ENCODE results near the gene AZI2. TPM values are rescaled to one million over a fixed set of nuclear protein-coding genes. Genes with fewer than 3 reads are reported as not detected.

AZI2 gene
- total RNA-seq, 1 donor from 2014 or later, result 51.0 TPM

- DNase-seq (ENCODE audit: low spot score in 2 of 2) (no peak), FAIRE-seq (no peak)
Measured at GRCh38 chr3:28308196-28308595, 40.4 kb downstream of the AZI2 start.

- FAIRE-seq, result no peak
- no peak for DNase-seq (ENCODE audit: low spot score in 2 of 2)
Measured at GRCh38 chr3:28301688-28302087, 46.9 kb downstream of the AZI2 start.

GRCh38 chr3:28300345-28300962, 48.2 kb downstream of the AZI2 start:
- no peak for DNase-seq (ENCODE audit: low spot score in 2 of 2)
- no peak for FAIRE-seq

GRCh38 chr3:28299705-28300104, 48.9 kb downstream of the AZI2 start:
- FAIRE-seq (no peak), DNase-seq (ENCODE audit: low spot score in 2 of 2) (no peak)

GRCh38 chr3:28295898-28296490, 52.6 kb downstream of the AZI2 start:
- peak; percentile 76 for FAIRE-seq
- DNase-seq (ENCODE audit: low spot score in 2 of 2), result no peak

GRCh38 chr3:28294667-28295413, 53.8 kb downstream of the AZI2 start:
- FAIRE-seq (no peak), DNase-seq (ENCODE audit: low spot score in 2 of 2) (no peak)

GRCh38 chr3:28292622-28293021, 56.0 kb downstream of the AZI2 start:
- no peak for FAIRE-seq

GRCh38 chr3:28291577-28291976, 57.0 kb downstream of the AZI2 start:
- no peak for FAIRE-seq
- no peak for DNase-seq (ENCODE audit: low spot score in 2 of 2)

More at GRCh38 chr3:28292622-28293021, 56.0 kb downstream of the AZI2 start:
- no peak for DNase-seq (ENCODE audit: low spot score in 2 of 2)

- DNase-seq (ENCODE audit: low spot score in 2 of 2), result no peak
- no peak for FAIRE-seq
Measured at GRCh38 chr3:28290863-28291300, 57.7 kb downstream of the AZI2 start.

GRCh38 chr3:28287046-28287445, 61.6 kb downstream of the AZI2 start:
- FAIRE-seq (no peak), DNase-seq (ENCODE audit: low spot score in 2 of 2) (no peak)

GRCh38 chr3:28286595-28286994, 62.0 kb downstream of the AZI2 start:
- FAIRE-seq, result peak; percentile 79
- DNase-seq (ENCODE audit: low spot score in 2 of 2), result peak in 1 of 2 donors; percentile 3

- DNase-seq (ENCODE audit: low spot score in 2 of 2) (no peak), FAIRE-seq (no peak)
Measured at GRCh38 chr3:28280781-28281180, 67.8 kb downstream of the AZI2 start.

GRCh38 chr3:28279770-28280169, 68.9 kb downstream of the AZI2 start:
- DNase-seq (ENCODE audit: low spot score in 2 of 2) (no peak), FAIRE-seq (no peak)

GRCh38 chr3:28278918-28279317, 69.7 kb downstream of the AZI2 start:
- no peak for FAIRE-seq
- no peak for DNase-seq (ENCODE audit: low spot score in 2 of 2)

GRCh38 chr3:28273837-28274236, 74.8 kb downstream of the AZI2 start:
- FAIRE-seq (no peak), DNase-seq (ENCODE audit: low spot score in 2 of 2) (no peak)

Other genes starting within 250 kb of the AZI2 start
- gene CMC1, start 107.2 kb downstream of the AZI2 start, total RNA-seq, result 4.1 TPM
- 4.9 TPM for gene ZCWPW2, start 103 bp downstream of the AZI2 start, total RNA-seq